PC-3 (cell line): ENCODE data around the gene MARCHF11.

Experiments
- EZH2 ChIP-seq: fragments of 300-600 bp; sonication (generic); IDR thresholded peaks from one replicate; pipeline ENCODE4 v1.6.1; 2017; ENCODE audit warnings: antibody characterized with exemption, mild to moderate bottlenecking, low read length; ENCODE audit not compliant: unreplicated experiment
- TF ChIP-seq, protein P1 (sequence below): fragments of 300-600 bp; sonication (generic); conservative IDR thresholded peaks from 2 replicates; pipeline ENCODE4 v1.5.1; 2017; ENCODE audit warnings: antibody characterized with exemption, low read depth, mild to moderate bottlenecking, low read length

DNA sequence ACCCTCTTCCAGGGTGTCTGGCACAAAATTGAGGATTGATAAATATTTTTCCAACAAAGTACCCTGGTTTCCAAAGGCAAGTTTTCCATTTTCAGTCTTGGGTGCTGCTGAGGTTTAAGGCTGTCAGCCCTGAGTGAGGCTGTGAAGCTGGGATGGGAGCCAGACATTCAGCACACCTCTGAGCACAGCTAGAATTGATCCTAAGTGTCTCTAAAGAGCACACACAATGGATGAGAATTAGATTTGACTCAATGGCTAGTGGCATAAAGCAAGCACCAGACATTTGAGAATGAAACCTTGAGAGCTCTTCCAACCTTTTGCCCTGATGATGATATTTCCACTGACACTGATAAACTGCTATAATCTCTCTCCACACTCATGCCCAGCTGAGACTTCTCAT lies 131.5 kb downstream of the MARCHF11 start:
- TF ChIP-seq, protein P1, sequence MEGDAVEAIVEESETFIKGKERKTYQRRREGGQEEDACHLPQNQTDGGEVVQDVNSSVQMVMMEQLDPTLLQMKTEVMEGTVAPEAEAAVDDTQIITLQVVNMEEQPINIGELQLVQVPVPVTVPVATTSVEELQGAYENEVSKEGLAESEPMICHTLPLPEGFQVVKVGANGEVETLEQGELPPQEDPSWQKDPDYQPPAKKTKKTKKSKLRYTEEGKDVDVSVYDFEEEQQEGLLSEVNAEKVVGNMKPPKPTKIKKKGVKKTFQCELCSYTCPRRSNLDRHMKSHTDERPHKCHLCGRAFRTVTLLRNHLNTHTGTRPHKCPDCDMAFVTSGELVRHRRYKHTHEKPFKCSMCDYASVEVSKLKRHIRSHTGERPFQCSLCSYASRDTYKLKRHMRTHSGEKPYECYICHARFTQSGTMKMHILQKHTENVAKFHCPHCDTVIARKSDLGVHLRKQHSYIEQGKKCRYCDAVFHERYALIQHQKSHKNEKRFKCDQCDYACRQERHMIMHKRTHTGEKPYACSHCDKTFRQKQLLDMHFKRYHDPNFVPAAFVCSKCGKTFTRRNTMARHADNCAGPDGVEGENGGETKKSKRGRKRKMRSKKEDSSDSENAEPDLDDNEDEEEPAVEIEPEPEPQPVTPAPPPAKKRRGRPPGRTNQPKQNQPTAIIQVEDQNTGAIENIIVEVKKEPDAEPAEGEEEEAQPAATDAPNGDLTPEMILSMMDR, result no peak
- no peak for TF ChIP-seq EZH2
